Gastrocnemius medialis (tissue), 4 donors: ENCODE measurements around the gene TMUB2.

Experiments used
- CTCF ChIP-seq, 5 experiments: fragments of 450-650 bp in 3 of 5; fragments of 200-600 bp in 2 of 5; sonication (generic) in 2 of 5; IDR thresholded peaks in 4 of 5; conservative IDR thresholded peaks in 1 of 5; 1 replicate in 4 of 5; 2 replicates in 1 of 5; pipeline ENCODE4 v1.5.1; 2016 to 2019; ENCODE audit warnings: antibody characterized with exemption in 5 of 5, mild to moderate bottlenecking in 3 of 5, moderate library complexity in 3 of 5
- POLR2A ChIP-seq, 2 donors: fragments of 450-650 bp; IDR thresholded peaks; one replicate each; pipeline ENCODE4 v1.6.1; 2017; ENCODE audit warnings: antibody characterized with exemption in 2 of 2, mild to moderate bottlenecking in 2 of 2, moderate library complexity in 2 of 2

DNA sequence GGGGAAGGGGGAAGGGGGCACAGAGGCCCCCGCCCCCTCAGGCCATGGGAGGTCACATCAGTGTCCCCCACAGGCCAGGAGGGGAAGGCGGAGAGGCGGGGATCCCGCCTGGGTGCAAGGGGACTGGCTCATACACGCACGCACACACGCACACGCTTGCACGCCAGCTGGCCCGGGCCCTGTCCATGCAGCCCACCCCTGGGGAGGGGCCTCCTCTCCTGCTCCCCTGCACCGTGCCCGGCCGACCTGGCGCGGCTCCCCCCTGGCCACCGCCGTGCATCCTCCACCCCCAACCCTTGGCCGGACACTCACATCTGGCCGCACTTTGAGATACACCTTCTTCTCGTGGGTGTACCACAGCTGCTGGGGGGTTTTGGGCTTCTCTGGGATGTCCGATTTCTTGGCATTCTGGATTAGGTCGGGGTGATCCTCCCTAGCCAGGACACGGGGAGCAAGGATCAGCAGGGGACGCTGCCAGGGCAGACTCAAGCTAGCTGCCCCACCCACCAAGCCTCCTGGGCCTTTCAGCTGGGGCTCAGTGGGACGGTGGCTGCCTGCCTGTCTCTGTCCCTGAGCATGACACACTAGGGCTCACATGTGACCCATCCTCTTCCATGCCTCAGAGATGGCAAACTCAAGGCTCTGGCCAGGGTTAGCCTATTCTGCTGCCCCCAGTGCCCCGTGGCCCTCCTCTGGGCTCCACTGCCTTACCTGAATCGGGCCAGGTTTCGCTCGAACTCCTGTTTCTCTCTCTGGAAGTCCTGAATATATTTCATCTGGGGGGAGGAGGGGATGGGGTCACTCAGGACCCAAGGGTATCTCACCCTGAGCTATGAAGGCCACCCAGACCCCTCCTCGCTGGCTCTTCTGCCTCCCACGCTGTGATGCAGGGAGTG, 26.0 kb downstream of the TMUB2 start:
- TF ChIP-seq CTCF (IDR thresholded peaks at IDR 0.05 in 4 of 5, conservative IDR thresholded peaks at IDR 0.05 in 1 of 5) = no peak
- TF ChIP-seq POLR2A (IDR thresholded peaks at IDR 0.05) = no peak
